Body of pancreas (tissue), 4 donors: ENCODE measurements around the gene CD177. TPM values are rescaled to one million over a fixed set of nuclear protein-coding genes. Genes with fewer than 3 reads are reported as not detected.

Experiments used
- ATAC-seq: fragments of 150-250 bp; one replicate; pipeline ENCODE4 v1.9.1; 2016
- DNase-seq, 4 donors: peaks; one replicate each; pipeline ENCODE4 v3.0.0-alpha.2; 2019
- H3K27ac ChIP-seq, 4 donors: fragments of 200-600 bp; sonication (generic); 1 replicate in 3 of 4; 2 replicates in 1 of 4; pipeline versions ENCODE4 v1.5.1 to v1.6.1; 2016 to 2019; ENCODE audit warnings: mild to moderate bottlenecking in 1 of 4, mixed read lengths in 1 of 4, moderate library complexity in 1 of 4
- H3K27me3 ChIP-seq, 2 donors: fragments of 200-600 bp; sonication (generic); one replicate each; pipeline ENCODE4 v1.6.0; 2016; ENCODE audit warnings: mild to moderate bottlenecking in 1 of 2
- H3K36me3 ChIP-seq, 2 donors: fragments of 200-600 bp; sonication (generic); replicated peaks in 1 of 2; 2 replicates each; pipeline ENCODE4 v1.5.1; 2016; ENCODE audit warnings: low read depth in 2 of 2; ENCODE audit not compliant: insufficient read depth in 1 of 2
- H3K4me1 ChIP-seq: fragments of 200-600 bp; sonication (generic); one replicate; pipeline ENCODE4 v1.6.0; 2016
- H3K4me3 ChIP-seq, 2 donors: fragments of 200-600 bp; sonication (generic); 1 replicate in 1 of 2; 2 replicates in 1 of 2; pipeline ENCODE4 v1.5.1; 2016 to 2019
- H3K9me3 ChIP-seq, 3 donors: fragments of 200-600 bp; sonication (generic); 1 replicate in 2 of 3; 2 replicates in 1 of 3; pipeline ENCODE4 v1.5.1; 2016
- POLR2A ChIP-seq, 3 donors: fragments of 450-650 bp; IDR thresholded peaks; one replicate each; pipeline ENCODE4 v1.6.1; 2016; ENCODE audit warnings: antibody characterized with exemption in 3 of 3, mild to moderate bottlenecking in 2 of 3
- WGBS, 2 donors: methylation state at CpG; one replicate each; pipeline ENCODE4 v1.1.5; 2017; 5-methylcytosine and 5-hydroxymethylcytosine counted together
- intact Hi-C: fragments of 100-400 bp; cut with DNase I; formaldehyde crosslinking; loops from one replicate; pipeline ENCODE4 v1.15.1; 2023
- total RNA-seq, 2 donors: library from RNA; depleted of rRNA; stranded (reverse); fragments of >200 nt; gene quantifications; one replicate each; pipeline ENCODE4 v1.1.0, GENCODE V29; 2016
- TF ChIP-seq, protein P1 (sequence below), 7 experiments: fragments of 450-650 bp in 4 of 7; fragments of 200-600 bp in 3 of 7; sonication (generic) in 3 of 7; IDR thresholded peaks; one replicate each; pipeline ENCODE4 v1.5.1; 2016 to 2019; ENCODE audit warnings: antibody characterized with exemption in 7 of 7

Gene CD177
- total RNA-seq, 2 donors from 2014 or later: 0.52 TPM; not detected in 1

DNA sequence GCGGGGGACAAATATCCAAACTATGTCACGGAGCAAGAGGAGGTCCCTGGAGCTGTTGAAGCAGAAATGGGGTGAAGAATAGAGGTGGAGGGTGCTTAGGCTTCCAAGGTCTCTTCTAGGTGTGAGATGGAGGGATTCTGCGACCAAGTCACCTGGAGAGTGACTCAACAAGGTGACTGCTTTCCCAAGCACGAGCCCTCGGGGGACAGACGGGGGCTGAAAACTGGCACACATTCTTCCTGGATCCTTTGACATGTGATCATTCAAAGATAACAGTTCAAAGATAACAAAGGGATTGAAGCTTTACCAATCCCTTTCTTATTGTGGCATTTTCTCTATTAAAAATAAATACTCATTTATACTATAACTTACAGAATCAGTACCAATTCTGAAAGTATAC, 59.0 kb downstream of the CD177 start:
- no peak overlapping the region for H3K27ac ChIP-seq
- TF ChIP-seq POLR2A (IDR thresholded peaks at IDR 0.05): no peak
- TF ChIP-seq, protein P1, sequence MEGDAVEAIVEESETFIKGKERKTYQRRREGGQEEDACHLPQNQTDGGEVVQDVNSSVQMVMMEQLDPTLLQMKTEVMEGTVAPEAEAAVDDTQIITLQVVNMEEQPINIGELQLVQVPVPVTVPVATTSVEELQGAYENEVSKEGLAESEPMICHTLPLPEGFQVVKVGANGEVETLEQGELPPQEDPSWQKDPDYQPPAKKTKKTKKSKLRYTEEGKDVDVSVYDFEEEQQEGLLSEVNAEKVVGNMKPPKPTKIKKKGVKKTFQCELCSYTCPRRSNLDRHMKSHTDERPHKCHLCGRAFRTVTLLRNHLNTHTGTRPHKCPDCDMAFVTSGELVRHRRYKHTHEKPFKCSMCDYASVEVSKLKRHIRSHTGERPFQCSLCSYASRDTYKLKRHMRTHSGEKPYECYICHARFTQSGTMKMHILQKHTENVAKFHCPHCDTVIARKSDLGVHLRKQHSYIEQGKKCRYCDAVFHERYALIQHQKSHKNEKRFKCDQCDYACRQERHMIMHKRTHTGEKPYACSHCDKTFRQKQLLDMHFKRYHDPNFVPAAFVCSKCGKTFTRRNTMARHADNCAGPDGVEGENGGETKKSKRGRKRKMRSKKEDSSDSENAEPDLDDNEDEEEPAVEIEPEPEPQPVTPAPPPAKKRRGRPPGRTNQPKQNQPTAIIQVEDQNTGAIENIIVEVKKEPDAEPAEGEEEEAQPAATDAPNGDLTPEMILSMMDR (IDR thresholded peaks at IDR 0.05): no peak
- ATAC-seq (no peak), DNase-seq (no peak)
- WGBS, 2 donors: 52 to 54% methylated on average over 6 of the region's 6 CpGs
- H3K36me3 ChIP-seq: no peaks in the 10 kb centered on the region
- H3K27me3 ChIP-seq: no peaks in the 10 kb centered on the region
- H3K9me3 ChIP-seq: no peaks in the 10 kb centered on the region
- no peak overlapping the region for H3K4me3 ChIP-seq
- H3K4me1 ChIP-seq: no peaks in the 10 kb centered on the region
- intact Hi-C loops: no loop called here

Other genes starting within 250 kb of the CD177 start
- 1 to 10 TPM in 1 of 2 donors, not detected in 1; 1.3 TPM for gene PSG5, start 167.2 kb upstream of the CD177 start, total RNA-seq
- under 1 TPM in 1 of 2 donors, not detected in 1; 0.52 TPM for gene PSG4, start 148.0 kb upstream of the CD177 start, total RNA-seq
- gene PSG9, start 84.2 kb upstream of the CD177 start, total RNA-seq: not detected
- not detected for gene TEX101, start 61.2 kb downstream of the CD177 start, total RNA-seq
- gene LYPD3, start 111.9 kb downstream of the CD177 start, total RNA-seq: under 1 TPM in 1 of 2 donors, not detected in 1; 0.26 TPM
- 10 to 100 TPM; 14.5 to 16.9 TPM for gene PHLDB3, start 151.1 kb downstream of the CD177 start, total RNA-seq
- 10 to 100 TPM; 21.1 to 29.8 TPM for gene ETHE1, start 173.5 kb downstream of the CD177 start, total RNA-seq
- under 1 TPM in 1 of 2 donors, not detected in 1; 0.52 TPM for gene ZNF575, start 179.5 kb downstream of the CD177 start, total RNA-seq
- 10 to 100 TPM; 19.7 to 31.0 TPM for gene XRCC1, start 221.8 kb downstream of the CD177 start, total RNA-seq
- 1 to 10 TPM in 1 of 2 donors, not detected in 1; 4.6 TPM for gene PINLYP, start 222.1 kb downstream of the CD177 start, total RNA-seq
- 10 to 100 TPM in 1 of 2 donors, 1 to 10 TPM in 1; 9.1 to 20.1 TPM for gene IRGQ, start 242.4 kb downstream of the CD177 start, total RNA-seq
- gene ZNF576, start 242.9 kb downstream of the CD177 start, total RNA-seq: 1 to 10 TPM; 4.6 to 8.6 TPM